GM18511 (cell line): ENCODE data around the gene ACP6.
"Not testable (repeated sequence)": the region's sequence is repeated elsewhere in the genome, so short reads cannot be mapped to it uniquely, and the experiment has no call there.

Experiments
- ATAC-seq: cut with Tn5 transposase; IDR thresholded peaks from one replicate; pipeline ENCODE4 v1.9.1; 2021; ENCODE audit warnings: mild to moderate bottlenecking, moderate library complexity; ENCODE audit not compliant: unreplicated experiment

ACP6 gene

GRCh38 chr1:147624529-147624928, 45.8 kb downstream of the ACP6 start:
- ATAC-seq = no peak

DNA sequence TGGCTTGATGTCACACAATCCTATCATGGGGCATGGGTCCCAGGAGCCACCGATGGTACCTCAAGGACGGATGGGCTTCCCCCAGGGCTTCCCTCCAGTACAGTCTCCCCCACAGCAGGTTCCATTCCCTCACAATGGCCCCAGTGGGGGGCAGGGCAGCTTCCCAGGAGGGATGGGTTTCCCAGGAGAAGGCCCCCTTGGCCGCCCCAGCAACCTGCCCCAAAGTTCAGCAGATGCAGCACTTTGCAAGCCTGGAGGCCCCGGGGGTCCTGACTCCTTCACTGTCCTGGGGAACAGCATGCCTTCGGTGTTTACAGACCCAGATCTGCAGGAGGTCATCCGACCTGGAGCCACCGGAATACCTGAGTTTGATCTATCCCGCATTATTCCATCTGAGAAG, 46.3 kb downstream of the ACP6 start:
- ATAC-seq = no peak

DNA sequence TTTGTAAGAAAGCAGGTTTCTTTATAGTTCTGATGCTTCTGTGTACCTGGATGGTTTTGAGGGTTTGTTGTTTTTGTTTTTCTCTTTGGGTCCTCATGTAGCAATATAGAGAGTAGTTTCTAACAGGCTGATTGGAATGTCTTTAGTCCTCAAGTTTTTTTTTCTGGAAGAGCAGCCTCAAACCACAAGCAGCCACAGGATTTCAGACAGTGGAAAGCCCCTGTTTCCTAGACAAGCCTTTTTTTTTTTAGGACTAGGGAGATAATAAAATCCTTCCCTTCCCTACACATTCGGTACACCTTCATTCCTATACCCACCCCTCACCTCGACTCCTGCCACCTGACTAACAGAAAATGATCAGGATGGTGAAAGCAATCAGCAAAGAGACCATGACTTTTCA, 47.6 kb downstream of the ACP6 start:
- no peak for ATAC-seq

GRCh38 chr1:147620543-147620942, 49.8 kb downstream of the ACP6 start:
- no peak for ATAC-seq

- ATAC-seq = no peak
Observed at GRCh38 chr1:147619741-147620140, 50.6 kb downstream of the ACP6 start.

DNA sequence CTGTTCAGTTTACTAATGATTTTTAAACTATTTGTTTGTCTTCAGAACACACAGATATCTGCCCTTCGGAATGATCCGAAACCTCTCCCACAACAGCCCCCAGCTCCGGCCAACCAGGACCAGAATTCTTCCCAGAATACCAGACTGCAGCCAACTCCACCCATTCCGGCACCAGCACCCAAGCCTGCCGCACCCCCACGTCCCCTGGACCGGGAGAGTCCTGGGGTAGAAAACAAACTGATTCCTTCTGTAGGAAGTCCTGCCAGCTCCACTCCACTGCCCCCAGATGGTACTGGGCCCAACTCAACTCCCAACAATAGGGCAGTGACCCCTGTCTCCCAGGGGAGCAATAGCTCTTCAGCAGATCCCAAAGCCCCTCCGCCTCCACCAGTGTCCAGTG, 51.6 kb downstream of the ACP6 start:
- no peak for ATAC-seq

DNA sequence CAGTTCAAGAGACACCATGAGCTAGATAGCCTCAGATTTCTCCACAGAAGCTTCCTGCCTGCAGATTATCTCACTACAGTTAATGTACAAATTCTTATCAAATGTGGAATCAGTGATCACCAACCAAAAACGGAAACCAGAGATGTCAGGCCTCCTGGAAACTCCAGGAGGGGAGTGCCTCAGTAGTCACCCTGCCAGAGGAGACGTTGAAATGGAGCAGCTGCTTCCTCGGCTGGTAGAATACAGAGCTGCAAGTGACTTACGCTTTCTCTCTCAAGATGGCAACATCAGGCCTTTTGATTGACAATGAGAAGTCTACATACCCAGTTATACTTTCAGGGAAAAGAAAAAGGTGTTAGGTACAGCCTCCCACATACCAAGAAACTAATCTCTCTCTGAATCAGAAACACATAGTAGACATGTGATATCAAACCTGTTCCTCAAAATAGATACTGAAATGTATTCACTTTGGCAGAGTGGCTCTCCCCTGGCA, 52.2 kb downstream of the ACP6 start:
- no peak for ATAC-seq

DNA sequence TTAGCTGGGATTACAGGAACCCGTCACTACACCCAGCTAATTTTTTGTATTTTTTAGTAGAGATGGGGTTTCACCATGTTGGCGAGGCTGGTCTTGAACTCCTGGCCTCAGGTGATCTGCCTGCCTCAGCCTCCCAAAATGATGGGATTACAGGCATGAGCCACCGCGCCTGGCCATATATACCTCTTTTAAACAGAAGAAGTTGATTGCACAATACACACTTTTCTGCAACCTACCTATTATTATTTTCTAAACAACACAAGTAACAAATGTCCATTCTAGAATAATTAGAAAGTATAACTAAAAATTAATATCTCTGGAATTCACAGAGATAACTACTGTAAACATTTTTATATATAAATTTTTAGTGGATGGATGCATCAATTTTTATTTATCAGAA, 55.4 kb downstream of the ACP6 start:
- ATAC-seq = not testable (repeated sequence)

DNA sequence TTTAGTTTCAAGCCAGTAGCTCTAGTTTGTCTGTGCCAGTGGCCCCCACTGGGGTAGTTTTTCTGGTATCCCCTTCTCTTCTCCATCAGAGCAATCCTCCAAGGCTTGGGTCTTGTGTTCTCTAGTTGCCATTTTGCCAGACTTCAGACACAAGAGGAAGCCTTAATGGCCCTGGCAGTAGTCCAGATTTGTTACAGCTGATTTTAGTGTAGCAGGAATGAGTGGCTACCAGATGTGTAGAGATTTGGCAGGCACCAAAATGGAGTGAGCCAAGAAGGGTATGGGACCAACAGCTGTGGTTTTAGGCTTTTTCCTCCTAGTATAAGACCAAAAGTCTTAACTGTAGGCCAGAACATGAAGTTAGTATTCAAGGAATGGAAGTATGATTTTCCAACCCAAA, 56.8 kb downstream of the ACP6 start:
- no peak for ATAC-seq

DNA sequence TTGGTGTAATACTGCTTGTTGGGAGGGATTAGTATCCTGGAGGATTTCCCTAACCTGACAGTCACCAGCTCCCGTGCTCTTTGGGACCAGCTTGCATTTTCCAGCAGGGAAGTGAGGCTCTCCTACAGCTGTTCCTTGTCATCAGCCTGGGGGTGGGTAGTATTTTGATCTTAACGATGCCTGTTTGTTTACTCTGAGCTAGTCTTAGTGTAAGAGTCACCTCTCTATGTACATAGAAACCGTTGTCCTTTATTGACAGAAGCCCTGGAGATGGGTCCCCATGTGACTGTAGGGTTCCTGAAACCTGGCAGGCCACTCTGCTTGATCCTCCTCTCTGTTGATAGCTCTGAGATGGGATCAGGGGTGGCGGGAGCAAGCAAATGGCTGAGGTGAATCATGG, 58.0 kb downstream of the ACP6 start:
- no peak for ATAC-seq

GRCh38 chr1:147611586-147611985, 58.7 kb downstream of the ACP6 start:
- ATAC-seq = no peak

DNA sequence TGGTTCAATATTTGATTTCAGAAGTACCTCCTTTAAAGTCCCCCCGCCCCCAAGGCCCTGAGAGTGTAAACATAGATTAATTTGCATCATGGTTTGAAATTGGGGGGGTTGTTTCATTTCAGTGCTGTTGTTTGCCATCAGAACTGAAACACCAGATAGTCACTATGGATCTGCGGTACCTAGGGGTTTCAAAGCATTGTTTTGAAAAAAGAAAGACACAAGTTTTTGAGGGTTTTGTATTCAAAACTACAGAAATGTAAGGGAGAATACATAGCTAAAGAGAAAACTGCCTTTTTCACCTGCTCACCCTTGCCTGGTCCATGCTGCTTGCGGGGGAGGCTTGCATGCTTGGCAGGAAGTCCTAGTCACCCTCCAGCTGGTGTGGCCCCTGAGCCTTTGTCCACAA, 59.3 kb downstream of the ACP6 start:
- ATAC-seq = peak; percentile 89

- no peak for ATAC-seq
Observed at GRCh38 chr1:147609358-147609757, 61.0 kb downstream of the ACP6 start.

DNA sequence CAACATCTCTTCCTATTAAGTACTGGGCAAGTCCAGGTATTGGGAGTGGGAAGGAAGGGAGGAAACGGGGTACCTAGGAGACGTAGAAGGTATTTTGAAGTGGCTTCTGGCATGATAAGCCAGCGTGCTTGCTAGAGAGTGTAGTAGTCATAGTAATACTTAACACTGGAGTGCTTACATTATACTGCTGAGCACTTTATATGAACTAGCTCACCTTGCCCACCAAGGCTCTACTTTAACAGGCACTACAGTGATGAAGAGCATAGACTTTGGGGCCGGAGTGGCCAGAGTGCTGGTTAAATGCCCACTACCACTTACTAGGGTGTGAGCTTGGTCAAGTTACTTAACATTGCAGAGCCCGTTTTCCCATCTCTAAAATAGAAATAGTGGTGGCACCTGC, 61.7 kb downstream of the ACP6 start:
- ATAC-seq = no peak

DNA sequence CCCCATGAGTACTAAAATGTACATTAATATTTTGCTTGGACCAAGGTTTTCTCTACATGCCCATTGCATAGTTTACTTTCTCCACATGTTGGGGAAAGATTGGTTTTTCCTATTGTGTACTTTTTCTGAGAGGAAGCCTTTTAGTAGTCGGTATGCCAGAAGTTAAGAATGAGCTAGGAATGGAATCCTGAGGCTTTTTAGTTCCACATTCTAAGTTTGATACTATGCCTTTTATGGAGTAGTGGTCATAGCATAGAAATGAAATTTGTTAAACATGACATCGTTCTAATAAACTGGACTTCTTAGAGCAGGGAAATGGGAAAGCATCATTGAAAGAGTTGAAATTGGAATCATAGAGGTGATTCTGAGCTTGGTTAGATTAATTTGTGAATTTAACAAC, 64.7 kb downstream of the ACP6 start:
- no peak for ATAC-seq

- ATAC-seq = no peak
Observed at GRCh38 chr1:147603986-147604385, 66.3 kb downstream of the ACP6 start.

- ATAC-seq = no peak
Observed at GRCh38 chr1:147600119-147601111, 69.9 kb downstream of the ACP6 start.

- ATAC-seq = peak; percentile 77
Observed at GRCh38 chr1:147599362-147600118, 70.8 kb downstream of the ACP6 start.

DNA sequence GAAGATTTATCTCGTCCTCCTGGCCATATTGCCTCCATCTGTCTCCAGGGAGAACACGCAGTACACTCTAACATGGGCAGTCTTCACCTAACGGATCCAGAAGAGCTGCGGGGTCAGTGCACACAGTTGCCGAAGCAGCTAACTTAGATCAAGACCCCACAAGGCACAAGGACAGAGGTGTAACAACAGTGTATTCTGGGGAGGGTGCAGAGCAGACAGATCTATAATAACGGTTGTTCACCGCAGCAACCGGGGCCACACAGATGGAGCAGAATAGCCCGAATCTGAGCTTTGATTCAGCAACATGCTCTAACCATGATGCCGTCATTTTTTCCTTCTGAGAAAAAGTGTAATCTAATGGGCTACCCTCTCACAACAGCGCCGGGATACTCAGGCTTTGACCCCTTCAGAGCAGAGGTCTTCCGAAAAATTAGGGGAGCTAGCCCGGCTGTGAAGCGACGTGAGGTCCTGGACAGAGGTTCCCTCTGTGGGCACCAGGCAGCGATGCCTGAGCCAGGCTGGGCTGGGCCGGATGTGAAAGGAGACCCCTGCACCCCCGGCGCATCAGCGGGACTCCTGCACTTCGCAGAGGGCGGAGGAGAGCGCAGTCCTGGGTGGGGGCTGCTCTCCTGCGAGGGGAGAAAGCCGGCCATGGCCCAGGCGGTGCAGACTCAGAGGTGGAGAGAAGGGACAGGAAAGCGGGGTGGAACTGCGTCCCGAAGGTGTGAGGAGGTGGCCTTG, 71.5 kb downstream of the ACP6 start:
- ATAC-seq = peak; percentile 27

DNA sequence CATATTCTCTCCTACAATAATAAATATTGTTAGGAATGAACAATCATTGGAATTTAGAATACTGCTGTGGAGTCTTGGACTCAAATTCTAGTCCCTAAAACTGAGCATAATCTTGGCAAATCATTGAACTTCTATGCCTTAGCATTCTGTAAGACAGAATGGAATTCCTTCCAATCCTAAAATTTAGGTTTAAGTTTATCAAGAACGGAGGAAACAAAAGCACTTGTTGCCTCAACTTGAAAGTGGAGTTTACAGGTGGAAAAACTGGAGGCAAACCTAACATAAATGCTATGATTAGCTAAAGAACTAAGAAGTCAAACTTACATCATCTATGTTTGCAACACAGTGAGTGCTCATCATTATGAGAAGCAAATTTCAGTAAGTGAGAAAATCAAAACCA, 73.3 kb downstream of the ACP6 start:
- ATAC-seq = no peak
